PC-9 (cell line): ENCODE measurements around the gene MYO16.

Experiments
- CTCF ChIP-seq: fragments of 200-600 bp; sonication (generic); conservative IDR thresholded peaks from 2 replicates; pipeline ENCODE4 v1.6.1; 2017; ENCODE audit warnings: mixed run types, antibody characterized with exemption, mild to moderate bottlenecking, moderate library complexity
- EZH2 ChIP-seq: fragments of 200-600 bp; sonication (generic); IDR thresholded peaks from 2 replicates; pipeline ENCODE4 v1.8.0; 2017; ENCODE audit warnings: antibody characterized with exemption, low read depth

- TF ChIP-seq CTCF, result no peak
- TF ChIP-seq EZH2, result no peak
Observed at GRCh38 chr13:108690726-108691125, 61.3 kb downstream of the MYO16 start.
